SKM-1 treated with dmso at 0.1 percent for 144 hours (cell line): ENCODE measurements around the gene RBP3.

Source experiments
- DNase-seq: peaks from one replicate; lab custom pipeline; 2025; ENCODE audit not compliant: unreplicated experiment; lab: John Stamatoyannopoulos, UW

The RBP3 gene

GRCh38 chr10:47318706-47319105 is 29.5 kb upstream of the RBP3 start:
- no peak for DNase-seq

GRCh38 chr10:47319784-47320183 is 28.4 kb upstream of the RBP3 start:
- DNase-seq, result no peak

GRCh38 chr10:47320812-47321211 is 27.4 kb upstream of the RBP3 start:
- DNase-seq, result no peak

GRCh38 chr10:47321521-47322195 is 26.5 kb upstream of the RBP3 start:
- no peak for DNase-seq

- no peak for DNase-seq
These were observed 25.7 kb upstream of the RBP3 start, which contains the start of gene GDF2 for GRCh38 chr10:47322300-47323061. TSS of gene GDF2 (plus strand) at chr10:47322454. CDS start at chr10:47322669, 215 bp downstream.

GRCh38 chr10:47323087-47323486 is 25.1 kb upstream of the RBP3 start:
- no peak for DNase-seq

GRCh38 chr10:47323636-47324296 is 24.4 kb upstream of the RBP3 start:
- no peak for DNase-seq

GRCh38 chr10:47325303-47326291 is 22.6 kb upstream of the RBP3 start:
- no peak for DNase-seq

- DNase-seq, result no peak
These were observed 21.7 kb upstream of the RBP3 start for GRCh38 chr10:47326306-47326926.

GRCh38 chr10:47326927-47327330 is 21.2 kb upstream of the RBP3 start:
- no peak for DNase-seq

GRCh38 chr10:47329855-47330254 is 18.3 kb upstream of the RBP3 start:
- DNase-seq, result no peak

- no peak for DNase-seq
These were observed 17.8 kb upstream of the RBP3 start for GRCh38 chr10:47330366-47330765.

- no peak for DNase-seq
These were observed 17.4 kb upstream of the RBP3 start for GRCh38 chr10:47330804-47331203.

- no peak for DNase-seq
These were observed 16.7 kb upstream of the RBP3 start for GRCh38 chr10:47331491-47331890.

- DNase-seq, result no peak
These were observed 16.2 kb upstream of the RBP3 start for GRCh38 chr10:47331954-47332353.

- DNase-seq, result no peak
These were observed 15.8 kb upstream of the RBP3 start for GRCh38 chr10:47332371-47332770.

GRCh38 chr10:47332946-47333345 is 15.2 kb upstream of the RBP3 start:
- DNase-seq, result no peak

GRCh38 chr10:47333532-47333931 is 14.6 kb upstream of the RBP3 start:
- no peak for DNase-seq

- no peak for DNase-seq
These were observed 13.5 kb upstream of the RBP3 start for GRCh38 chr10:47334466-47335295.
